Measurements from ENCODE around the gene ITPR1. TPM values are rescaled to one million over a fixed set of nuclear protein-coding genes. Genes with fewer than 3 reads are reported as not detected.

The ITPR1 gene
- total and polyA plus RNA-seq, 2 experiments from 2014 or later = 6.8 to 21.0 TPM

DNA sequence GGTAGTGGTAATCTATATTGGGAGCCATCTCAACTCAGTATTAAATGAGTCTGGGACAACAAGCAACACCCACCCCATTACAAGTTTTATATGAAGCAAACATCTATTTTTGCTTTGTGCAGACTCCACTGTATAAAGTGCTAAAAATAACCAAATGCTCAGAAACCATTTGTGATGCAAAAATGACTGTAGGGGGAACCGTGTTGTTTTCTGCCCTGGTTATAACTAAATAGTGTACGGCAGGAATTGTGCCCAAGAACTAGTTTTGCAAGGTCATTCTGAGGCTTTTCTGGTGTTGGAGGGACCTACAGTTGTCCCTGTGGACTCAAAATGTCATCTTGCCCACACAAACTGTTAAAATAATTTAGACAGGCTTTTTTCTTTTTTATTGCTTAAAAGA, 88.3 kb downstream of the ITPR1 start (continued):
- TF ChIP-seq, protein P1, sequence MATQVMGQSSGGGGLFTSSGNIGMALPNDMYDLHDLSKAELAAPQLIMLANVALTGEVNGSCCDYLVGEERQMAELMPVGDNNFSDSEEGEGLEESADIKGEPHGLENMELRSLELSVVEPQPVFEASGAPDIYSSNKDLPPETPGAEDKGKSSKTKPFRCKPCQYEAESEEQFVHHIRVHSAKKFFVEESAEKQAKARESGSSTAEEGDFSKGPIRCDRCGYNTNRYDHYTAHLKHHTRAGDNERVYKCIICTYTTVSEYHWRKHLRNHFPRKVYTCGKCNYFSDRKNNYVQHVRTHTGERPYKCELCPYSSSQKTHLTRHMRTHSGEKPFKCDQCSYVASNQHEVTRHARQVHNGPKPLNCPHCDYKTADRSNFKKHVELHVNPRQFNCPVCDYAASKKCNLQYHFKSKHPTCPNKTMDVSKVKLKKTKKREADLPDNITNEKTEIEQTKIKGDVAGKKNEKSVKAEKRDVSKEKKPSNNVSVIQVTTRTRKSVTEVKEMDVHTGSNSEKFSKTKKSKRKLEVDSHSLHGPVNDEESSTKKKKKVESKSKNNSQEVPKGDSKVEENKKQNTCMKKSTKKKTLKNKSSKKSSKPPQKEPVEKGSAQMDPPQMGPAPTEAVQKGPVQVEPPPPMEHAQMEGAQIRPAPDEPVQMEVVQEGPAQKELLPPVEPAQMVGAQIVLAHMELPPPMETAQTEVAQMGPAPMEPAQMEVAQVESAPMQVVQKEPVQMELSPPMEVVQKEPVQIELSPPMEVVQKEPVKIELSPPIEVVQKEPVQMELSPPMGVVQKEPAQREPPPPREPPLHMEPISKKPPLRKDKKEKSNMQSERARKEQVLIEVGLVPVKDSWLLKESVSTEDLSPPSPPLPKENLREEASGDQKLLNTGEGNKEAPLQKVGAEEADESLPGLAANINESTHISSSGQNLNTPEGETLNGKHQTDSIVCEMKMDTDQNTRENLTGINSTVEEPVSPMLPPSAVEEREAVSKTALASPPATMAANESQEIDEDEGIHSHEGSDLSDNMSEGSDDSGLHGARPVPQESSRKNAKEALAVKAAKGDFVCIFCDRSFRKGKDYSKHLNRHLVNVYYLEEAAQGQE (IDR thresholded peaks at IDR 0.05; ENCODE audit: unreplicated experiment) = no peak
- TF ChIP-seq ZNF331 (CRISPR knock-in tag; IDR thresholded peaks at IDR 0.05; ENCODE audit: low read depth) (no peak), EZH2phosphoT487 (IDR thresholded peaks at IDR 0.05; ENCODE audit: unreplicated experiment) (no peak), ETS1 (IDR thresholded peaks at IDR 0.05) (no peak), EZH2 (IDR thresholded peaks at IDR 0.05; ENCODE audit: low read depth, unreplicated experiment) (no peak), JUNB (IDR thresholded peaks at IDR 0.05; ENCODE audit: unreplicated experiment) (no peak), POLR2AphosphoS5 (IDR thresholded peaks at IDR 0.05; ENCODE audit: low read depth) (no peak)

- no peaks in the 10 kb centered on the region for H3K27me3 ChIP-seq (ENCODE audit: insufficient read depth)
- Mint-ChIP-seq H3K9me3 (no peaks in the 10 kb centered on the region), H3K36me3 (ENCODE audit: low read depth) (no peaks in the 10 kb centered on the region), H3K4me1 (peaks cover 47% of the 10 kb centered on the region), H3K27me3 (ENCODE audit: insufficient read depth, low read depth, poor library complexity) (peaks cover 10% of the 10 kb centered on the region), H3K27ac (no peak overlapping the region), H3K4me3 (no peak overlapping the region)
- no peak overlapping the region for H3K4me3 ChIP-seq
- no peaks in the 10 kb centered on the region for H3K9me2 ChIP-seq (ENCODE audit: insufficient read depth)
- no peaks in the 10 kb centered on the region for H4K20me1 ChIP-seq (replicated peaks; ENCODE audit: insufficient read depth)
- no peak for ATAC-seq
- DNase-seq (ENCODE audit: low spot score) = no peak
- H3K27ac ChIP-seq (ENCODE audit: low read depth) = no peak overlapping the region
- no peaks in the 10 kb centered on the region for H3K79me2 ChIP-seq (replicated peaks; ENCODE audit: insufficient read depth)
- H3F3A ChIP-seq (replicated peaks; ENCODE audit: low read depth) = no peaks in the 10 kb centered on the region; the same call in 1 of the 2 replicates
- H3K36me3 ChIP-seq (ENCODE audit: insufficient read depth) = no peaks in the 10 kb centered on the region
- H3K4me1 ChIP-seq (ENCODE audit: insufficient read depth) = peaks cover 47% of the 10 kb centered on the region
- H2AFZ ChIP-seq = no peak overlapping the region
- peak overlapping the region; percentile 39 for H3K4me2 ChIP-seq
- TF ChIP-seq STAT1 (IDR thresholded peaks at IDR 0.05; ENCODE audit: unreplicated experiment) (no peak), NANOG (IDR thresholded peaks at IDR 0.05; ENCODE audit: borderline replicate concordance) (no peak), EZH2phosphoT487 (IDR thresholded peaks at IDR 0.05; ENCODE audit: unreplicated experiment) (no peak), ZNF114 (CRISPR knock-in tag; IDR thresholded peaks at IDR 0.05) (no peak), CREB1 (CRISPR knock-in tag; IDR thresholded peaks at IDR 0.05; ENCODE audit: low read depth) (no peak), ZNF331 (CRISPR knock-in tag; IDR thresholded peaks at IDR 0.05; ENCODE audit: low read depth) (no peak), CTCF (conservative IDR thresholded peaks at IDR 0.05; ENCODE audit: low read depth in 2 of 2) (no peak)
- TF ChIP-seq, protein P1 (IDR thresholded peaks at IDR 0.05; ENCODE audit: unreplicated experiment) = no peak
Measured at GRCh38 chr3:4581920-4582611, 88.9 kb downstream of the ITPR1 start.

All from GM23338 (cell line).